Measurements from ENCODE around the gene ABCD1. TPM values are rescaled to one million over a fixed set of nuclear protein-coding genes. Genes with fewer than 3 reads are reported as not detected.
"Not testable (repeated sequence)": the region's sequence is repeated elsewhere in the genome, so short reads cannot be mapped to it uniquely, and the experiment has no call there.

The ABCD1 gene
- total RNA-seq, 4 donors from 2014 or later: 1.8 to 5.0 (median 3.5) TPM

- peaks cover 0 to 27% (median 0%) of the 10 kb centered on the region in 3 donors for H3K4me1 ChIP-seq
- no peaks in the 10 kb centered on the region for H3K36me3 ChIP-seq
- no peak overlapping the region for H3K27ac ChIP-seq
- TF ChIP-seq POLR2A (IDR thresholded peaks at IDR 0.05): no peak
- TF ChIP-seq, protein P1, sequence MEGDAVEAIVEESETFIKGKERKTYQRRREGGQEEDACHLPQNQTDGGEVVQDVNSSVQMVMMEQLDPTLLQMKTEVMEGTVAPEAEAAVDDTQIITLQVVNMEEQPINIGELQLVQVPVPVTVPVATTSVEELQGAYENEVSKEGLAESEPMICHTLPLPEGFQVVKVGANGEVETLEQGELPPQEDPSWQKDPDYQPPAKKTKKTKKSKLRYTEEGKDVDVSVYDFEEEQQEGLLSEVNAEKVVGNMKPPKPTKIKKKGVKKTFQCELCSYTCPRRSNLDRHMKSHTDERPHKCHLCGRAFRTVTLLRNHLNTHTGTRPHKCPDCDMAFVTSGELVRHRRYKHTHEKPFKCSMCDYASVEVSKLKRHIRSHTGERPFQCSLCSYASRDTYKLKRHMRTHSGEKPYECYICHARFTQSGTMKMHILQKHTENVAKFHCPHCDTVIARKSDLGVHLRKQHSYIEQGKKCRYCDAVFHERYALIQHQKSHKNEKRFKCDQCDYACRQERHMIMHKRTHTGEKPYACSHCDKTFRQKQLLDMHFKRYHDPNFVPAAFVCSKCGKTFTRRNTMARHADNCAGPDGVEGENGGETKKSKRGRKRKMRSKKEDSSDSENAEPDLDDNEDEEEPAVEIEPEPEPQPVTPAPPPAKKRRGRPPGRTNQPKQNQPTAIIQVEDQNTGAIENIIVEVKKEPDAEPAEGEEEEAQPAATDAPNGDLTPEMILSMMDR (IDR thresholded peaks at IDR 0.05): no peak
- no peak overlapping the region for H3K4me3 ChIP-seq
- DNase-seq: no peak
- intact Hi-C loops (cut with DNase I): no loop called here
- H3K9me3 ChIP-seq: no peaks in the 10 kb centered on the region
- no CpG with 5 or more reads among the region's 29 CpGs for WGBS, 2 donors
- H3K27me3 ChIP-seq: no peaks in the 10 kb centered on the region
Observed at GRCh38 chrX:153739754-153740486, 15.3 kb downstream of the ABCD1 start.

DNA sequence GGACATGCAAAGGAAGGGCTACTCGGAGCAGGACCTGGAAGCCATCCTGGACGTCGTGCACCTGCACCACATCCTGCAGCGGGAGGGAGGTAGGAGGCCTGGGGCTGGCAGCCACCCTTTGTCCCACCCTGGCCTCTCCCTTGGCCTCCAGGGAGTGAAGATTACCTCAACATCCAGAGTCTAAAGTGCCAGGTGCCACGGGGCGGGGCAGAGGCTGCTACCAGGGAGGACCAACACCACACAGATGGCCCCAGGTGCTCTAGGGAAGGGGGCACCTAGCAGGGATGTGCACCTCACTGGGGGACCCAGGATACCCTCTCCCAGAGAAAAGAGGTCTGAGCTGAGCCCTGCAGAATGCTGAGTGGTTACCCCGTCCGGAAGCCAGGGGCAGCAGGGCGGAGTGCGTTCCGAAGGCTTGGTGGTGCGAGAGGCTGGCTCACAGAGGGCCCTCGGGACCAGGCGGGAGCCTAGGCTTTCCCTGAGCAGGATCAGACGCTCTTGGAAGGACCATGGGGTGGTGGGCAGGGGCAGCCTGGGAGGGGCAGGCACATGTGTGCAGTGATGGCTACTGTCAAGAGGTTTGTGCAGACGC, 16.1 kb downstream of the ABCD1 start:
- intact Hi-C loops (cut with DNase I): no loop called here
- TF ChIP-seq POLR2A (IDR thresholded peaks at IDR 0.05): no peak
- TF ChIP-seq, protein P1 (IDR thresholded peaks at IDR 0.05): no peak
- no peak overlapping the region for H3K4me3 ChIP-seq
- H3K27me3 ChIP-seq: no peaks in the 10 kb centered on the region
- no peaks in the 10 kb centered on the region for H3K36me3 ChIP-seq
- no peaks in the 10 kb centered on the region for H3K9me3 ChIP-seq
- H3K4me1 ChIP-seq: peaks cover 0 to 27% (median 0%) of the 10 kb centered on the region in 3 donors
- 76 to 78% methylated on average over 4 to 5 of the region's 16 CpGs for WGBS, 2 donors
- DNase-seq: no peak
- H3K27ac ChIP-seq: no peak overlapping the region

GRCh38 chrX:153741446-153741845, 16.8 kb downstream of the ABCD1 start:
- Histone ChIP-seq H3K9me3 (no peaks in the 10 kb centered on the region), H3K36me3 (no peaks in the 10 kb centered on the region)
- intact Hi-C loops (cut with DNase I): no loop called here

GRCh38 chrX:153742111-153742510, 17.5 kb downstream of the ABCD1 start:
- H3K27me3 ChIP-seq; H3K9me3 ChIP-seq; intact Hi-C loops (cut with DNase I); DNase-seq; H3K4me3 ChIP-seq; H3K36me3 ChIP-seq; H3K27ac ChIP-seq: not testable (repeated sequence)
- no CpG with 5 or more reads among the region's 14 CpGs for WGBS, 2 donors
- peaks cover 0 to 27% (median 0%) of the 10 kb centered on the region in 3 donors for H3K4me1 ChIP-seq

More at GRCh38 chrX:153741446-153741845, 16.8 kb downstream of the ABCD1 start:
- no peak overlapping the region for H3K4me3 ChIP-seq
- WGBS, 2 donors: no CpG with 5 or more reads among the region's 14 CpGs
- no peaks in the 10 kb centered on the region for H3K27me3 ChIP-seq
- no peak overlapping the region for H3K27ac ChIP-seq
- TF ChIP-seq POLR2A (IDR thresholded peaks at IDR 0.05): no peak
- TF ChIP-seq, protein P1 (IDR thresholded peaks at IDR 0.05): no peak
- peaks cover 0 to 27% (median 0%) of the 10 kb centered on the region in 3 donors for H3K4me1 ChIP-seq
- DNase-seq: no peak

DNA sequence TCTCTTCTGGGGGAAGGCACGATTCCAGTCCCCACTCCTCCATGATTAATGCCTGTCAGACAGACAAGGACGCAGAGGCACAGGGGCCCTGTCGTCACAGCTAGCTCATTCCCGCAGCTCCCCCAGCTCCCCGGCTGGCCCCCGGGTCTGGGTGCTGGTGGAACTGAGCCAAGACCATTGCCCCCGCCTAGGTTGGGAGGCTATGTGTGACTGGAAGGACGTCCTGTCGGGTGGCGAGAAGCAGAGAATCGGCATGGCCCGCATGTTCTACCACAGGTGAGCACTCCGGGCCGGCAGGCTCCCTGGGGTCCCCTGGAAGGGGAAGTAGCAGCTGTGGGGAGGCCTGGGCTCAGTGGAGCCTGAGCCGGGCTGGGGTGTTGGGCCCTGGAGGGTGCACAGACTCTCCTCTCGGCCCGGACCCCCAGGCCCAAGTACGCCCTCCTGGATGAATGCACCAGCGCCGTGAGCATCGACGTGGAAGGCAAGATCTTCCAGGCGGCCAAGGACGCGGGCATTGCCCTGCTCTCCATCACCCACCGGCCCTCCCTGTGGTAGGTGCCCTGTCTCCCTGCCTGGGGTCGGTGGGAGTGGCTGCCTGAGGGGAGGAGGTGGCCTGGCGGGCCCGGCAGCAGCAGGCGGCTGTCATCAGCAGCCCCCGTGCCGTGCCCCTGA, 18.3 kb downstream of the ABCD1 start:
- H3K4me3 ChIP-seq: peak overlapping the region in 2 of 4 donors; percentile 6 to 22
- H3K27me3 ChIP-seq; H3K36me3 ChIP-seq; intact Hi-C loops (cut with DNase I); H3K9me3 ChIP-seq; DNase-seq: not testable (repeated sequence)
- H3K4me1 ChIP-seq: peaks cover 0 to 27% (median 0%) of the 10 kb centered on the region in 3 donors
- 76% methylated on average over 5 of the region's 32 CpGs; no CpG with 5 or more reads in 1 of the 2 donors for WGBS, 2 donors
- H3K27ac ChIP-seq: peak overlapping the region in 2 of 4 donors; percentile 9 to 33
